Activated T-cell treated with anti-CD3 and anti-CD28 coated beads, Interleukin-2, amount 50 U/mL, for 72 hours (primary cell): ENCODE measurements around the gene CACHD1. TPM values are rescaled to one million over a fixed set of nuclear protein-coding genes. Genes with fewer than 3 reads are reported as not detected.
"Not testable (repeated sequence)": the region's sequence is repeated elsewhere in the genome, so short reads cannot be mapped to it uniquely, and the experiment has no call there.

ENCODE experiments used
- ATAC-seq, 2 donors: fragments of 150-1000 bp; cut with Tn5 transposase; replicated peaks in 1 of 2; 2 replicates each; pipeline ENCODE4 v1.10.0; 2021; ENCODE audit warnings: moderate library complexity in 2 of 2, mild to moderate bottlenecking in 1 of 2
- DNase-seq, 2 donors: peaks; one replicate each; pipeline ENCODE4 v3.0.0; 2021 to 2022; ENCODE audit warnings: mixed read lengths in 1 of 2
- H3K27ac Mint-ChIP-seq: one replicate; pipeline ENCODE4 v1.8.0; 2022; ENCODE audit warnings: mild to moderate bottlenecking, moderate library complexity, mixed read lengths
- H3K27me3 Mint-ChIP-seq: one replicate; pipeline ENCODE4 v1.8.0; 2022; ENCODE audit warnings: low read depth, mixed read lengths
- H3K36me3 Mint-ChIP-seq, 2 donors: one replicate each; pipeline ENCODE4 v1.8.0; 2022; ENCODE audit warnings: mixed read lengths in 2 of 2, mild to moderate bottlenecking in 1 of 2; ENCODE audit not compliant: insufficient read depth in 2 of 2
- H3K4me1 Mint-ChIP-seq: one replicate; pipeline ENCODE4 v1.8.0; 2022; ENCODE audit warnings: low read depth, mixed read lengths
- H3K4me3 Mint-ChIP-seq, 2 donors: one replicate each; pipeline ENCODE4 v1.8.0; 2022; ENCODE audit warnings: mild to moderate bottlenecking in 2 of 2, mixed read lengths in 2 of 2, moderate library complexity in 2 of 2
- H3K9me3 Mint-ChIP-seq, 2 donors: one replicate each; pipeline ENCODE4 v1.8.0; 2022; ENCODE audit warnings: mixed read lengths in 2 of 2
- total RNA-seq, 2 donors: library from RNA; stranded (reverse); gene quantifications; one replicate each; pipeline ENCODE4 v1.2.3, GENCODE V29; 2022

Gene CACHD1
- total RNA-seq, 2 donors from 2014 or later: 1.6 to 3.7 TPM

DNA sequence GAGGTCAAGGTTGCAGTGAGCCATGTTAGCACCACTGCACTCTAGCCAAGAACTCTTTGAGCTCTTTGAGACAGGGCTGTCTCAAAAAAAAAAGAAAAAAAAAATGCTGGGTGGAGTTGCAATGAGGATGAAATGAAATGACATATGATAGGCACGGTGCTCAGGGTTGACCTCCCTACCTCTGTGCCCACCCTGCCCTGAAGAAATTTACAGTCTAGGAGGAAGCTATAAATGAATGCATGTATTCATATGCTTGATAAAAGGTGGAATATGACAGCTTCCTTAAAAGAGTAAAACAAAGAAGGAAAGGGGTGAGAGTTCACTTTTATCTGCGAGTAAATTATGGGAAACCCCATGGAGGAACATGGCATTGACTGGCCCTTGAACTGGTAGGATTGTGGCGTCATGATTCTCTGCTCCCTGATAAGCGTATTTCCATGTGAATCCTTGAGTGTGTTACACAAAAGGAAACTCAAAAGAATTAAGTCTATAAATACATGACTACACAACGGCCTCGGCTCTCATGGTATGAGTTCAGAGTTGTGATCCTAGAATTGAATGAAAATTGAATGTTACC is 215.9 kb downstream of the CACHD1 start:
- no peak for DNase-seq
- ATAC-seq: no peak
- Mint-ChIP-seq H3K4me1 (peaks cover under 1% of the 10 kb centered on the region), H3K27me3 (no peaks in the 10 kb centered on the region), H3K27ac (no peak overlapping the region), H3K4me3 (no peak overlapping the region), H3K36me3 (no peaks in the 10 kb centered on the region), H3K9me3 (no peaks in the 10 kb centered on the region)

GRCh38 chr1:64686828-64687724 is 217.1 kb downstream of the CACHD1 start:
- DNase-seq (peak; percentile 19 to 25), ATAC-seq (peak; percentile 51 to 53)
- no peaks in the 10 kb centered on the region for H3K36me3 Mint-ChIP-seq
- no peak overlapping the region for H3K27ac Mint-ChIP-seq
- H3K4me1 Mint-ChIP-seq: peaks cover 12% of the 10 kb centered on the region
- H3K27me3 Mint-ChIP-seq: no peaks in the 10 kb centered on the region
- H3K4me3 Mint-ChIP-seq: no peak overlapping the region
- no peaks in the 10 kb centered on the region for H3K9me3 Mint-ChIP-seq

- peaks cover 12% of the 10 kb centered on the region for H3K4me1 Mint-ChIP-seq
- no peak overlapping the region for H3K4me3 Mint-ChIP-seq
- H3K27me3 Mint-ChIP-seq: no peaks in the 10 kb centered on the region
- H3K36me3 Mint-ChIP-seq: no peaks in the 10 kb centered on the region
- no peak for ATAC-seq
- DNase-seq: no peak
- no peak overlapping the region for H3K27ac Mint-ChIP-seq
- H3K9me3 Mint-ChIP-seq: no peaks in the 10 kb centered on the region
These were observed 217.9 kb downstream of the CACHD1 start for GRCh38 chr1:64687725-64688327.

GRCh38 chr1:64691626-64692025 is 221.7 kb downstream of the CACHD1 start:
- Mint-ChIP-seq H3K4me3 (no peak overlapping the region), H3K36me3 (no peaks in the 10 kb centered on the region), H3K27me3 (no peaks in the 10 kb centered on the region), H3K4me1 (peaks cover 12% of the 10 kb centered on the region), H3K27ac (no peak overlapping the region), H3K9me3 (no peaks in the 10 kb centered on the region)
- ATAC-seq (peak; percentile 54 to 72), DNase-seq (no peak)

DNA sequence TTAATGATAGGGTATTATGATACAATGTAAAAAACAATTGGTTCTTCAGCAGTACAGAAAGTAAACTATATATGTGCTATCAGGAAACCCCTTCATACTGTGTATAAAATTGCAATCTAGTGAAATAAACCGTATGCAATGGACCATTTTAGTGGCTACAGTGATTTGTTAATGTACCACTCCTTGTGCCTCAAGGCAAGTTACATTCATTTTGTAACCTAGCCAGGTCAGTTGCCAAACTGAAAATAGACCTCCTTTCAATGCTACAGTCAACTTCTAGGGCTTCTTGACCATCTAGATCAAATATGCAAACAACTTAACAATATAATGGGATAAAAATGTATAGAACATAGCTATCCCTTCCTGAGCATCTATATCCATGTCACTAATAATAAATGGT is 223.0 kb downstream of the CACHD1 start:
- no peak overlapping the region for H3K4me3 Mint-ChIP-seq

DNA sequence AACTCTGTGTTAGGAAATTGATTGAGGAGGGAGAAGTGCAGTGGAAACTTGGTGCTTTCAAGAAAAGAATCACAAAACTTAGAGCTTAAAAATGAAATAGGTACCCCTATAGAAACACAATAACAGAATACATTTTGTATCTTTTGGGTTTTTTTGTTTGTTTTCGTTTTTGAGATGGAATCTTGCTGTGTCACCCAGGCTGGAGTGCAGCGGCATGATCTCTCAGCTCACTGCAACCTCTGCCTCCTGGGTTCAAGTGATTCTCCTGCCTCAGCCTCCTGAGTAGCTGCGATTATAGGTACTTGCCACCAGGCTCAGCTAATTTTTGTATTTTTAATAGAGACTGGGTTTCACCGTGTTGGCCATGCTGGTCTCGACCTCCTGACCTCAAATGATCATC is 223.5 kb downstream of the CACHD1 start:
- no peak for DNase-seq
- Mint-ChIP-seq H3K4me1 (peaks cover 12% of the 10 kb centered on the region), H3K27ac (no peak overlapping the region), H3K27me3 (no peaks in the 10 kb centered on the region), H3K36me3 (no peaks in the 10 kb centered on the region), H3K9me3 (no peaks in the 10 kb centered on the region), H3K4me3 (no peak overlapping the region)
- no peak for ATAC-seq

More for the DNA sequence above, 223.0 kb downstream of the CACHD1 start:
- Mint-ChIP-seq H3K9me3 (no peaks in the 10 kb centered on the region), H3K27ac (no peak overlapping the region), H3K27me3 (no peaks in the 10 kb centered on the region), H3K36me3 (no peaks in the 10 kb centered on the region), H3K4me1 (peaks cover 12% of the 10 kb centered on the region)
- no peak for ATAC-seq
- no peak for DNase-seq

DNA sequence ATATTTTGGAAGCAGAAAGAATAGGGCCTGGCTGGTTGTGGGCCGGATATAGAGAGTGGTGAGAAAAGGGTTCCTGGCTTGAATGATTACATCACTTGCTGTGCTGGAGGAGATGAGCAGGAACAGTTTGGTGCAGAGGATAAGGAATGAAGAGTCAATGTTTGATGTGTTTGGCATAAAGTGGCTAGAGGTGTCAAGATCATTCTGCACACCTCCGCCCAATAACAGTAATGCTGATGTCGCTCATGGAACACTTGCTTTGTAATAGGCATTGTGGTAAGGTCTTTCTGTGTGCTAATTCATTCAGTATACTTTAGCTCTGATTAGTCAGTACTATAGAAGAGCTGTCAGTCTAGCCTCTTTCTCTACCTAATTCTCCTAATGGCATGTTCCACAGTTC is 226.9 kb downstream of the CACHD1 start:
- ATAC-seq (no peak), DNase-seq (no peak)
- Mint-ChIP-seq H3K27me3 (no peaks in the 10 kb centered on the region), H3K9me3 (no peaks in the 10 kb centered on the region), H3K4me1 (peaks cover under 1% of the 10 kb centered on the region), H3K27ac (no peak overlapping the region), H3K36me3 (no peaks in the 10 kb centered on the region), H3K4me3 (no peak overlapping the region)

- Mint-ChIP-seq H3K9me3 (no peaks in the 10 kb centered on the region), H3K4me3 (no peak overlapping the region), H3K27me3 (peaks cover 8% of the 10 kb centered on the region), H3K4me1 (no peaks in the 10 kb centered on the region), H3K36me3 (no peaks in the 10 kb centered on the region), H3K27ac (no peak overlapping the region)
- DNase-seq (no peak), ATAC-seq (no peak)
These were observed 229.4 kb downstream of the CACHD1 start for GRCh38 chr1:64699327-64699726.

DNA sequence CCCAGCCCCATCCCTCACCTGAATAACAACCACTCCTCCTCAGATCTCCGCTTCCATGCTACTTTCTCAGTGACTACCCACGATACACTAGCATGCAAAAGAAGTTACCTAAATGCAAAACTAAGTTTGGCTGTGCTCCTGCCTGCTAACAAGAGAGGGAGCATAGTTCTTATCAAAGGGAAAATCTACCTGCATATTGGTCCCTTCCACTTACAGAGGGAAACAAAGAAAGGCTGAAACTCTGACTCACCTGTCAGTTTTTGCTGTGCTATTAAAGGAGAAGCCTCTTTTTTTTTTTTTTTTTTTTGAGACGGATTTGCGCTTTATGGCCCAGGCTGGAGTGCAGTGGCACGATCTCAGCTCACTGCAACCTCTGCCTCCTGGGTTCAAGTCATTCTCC is 231.1 kb downstream of the CACHD1 start:
- Mint-ChIP-seq H3K9me3 (no peaks in the 10 kb centered on the region), H3K27ac (no peak overlapping the region), H3K4me1 (no peaks in the 10 kb centered on the region)

GRCh38 chr1:64701886-64702285 is 232.0 kb downstream of the CACHD1 start:
- Mint-ChIP-seq H3K9me3 (no peaks in the 10 kb centered on the region), H3K4me1 (no peaks in the 10 kb centered on the region), H3K27ac (no peak overlapping the region), H3K36me3 (no peaks in the 10 kb centered on the region), H3K4me3 (no peak overlapping the region), H3K27me3 (peaks cover 8% of the 10 kb centered on the region)
- ATAC-seq (no peak), DNase-seq (no peak)

More for the DNA sequence above, 231.1 kb downstream of the CACHD1 start:
- H3K27me3 Mint-ChIP-seq: peaks cover 8% of the 10 kb centered on the region
- H3K4me3 Mint-ChIP-seq: no peak overlapping the region
- H3K36me3 Mint-ChIP-seq: no peaks in the 10 kb centered on the region
- ATAC-seq: no peak
- no peak for DNase-seq

DNA sequence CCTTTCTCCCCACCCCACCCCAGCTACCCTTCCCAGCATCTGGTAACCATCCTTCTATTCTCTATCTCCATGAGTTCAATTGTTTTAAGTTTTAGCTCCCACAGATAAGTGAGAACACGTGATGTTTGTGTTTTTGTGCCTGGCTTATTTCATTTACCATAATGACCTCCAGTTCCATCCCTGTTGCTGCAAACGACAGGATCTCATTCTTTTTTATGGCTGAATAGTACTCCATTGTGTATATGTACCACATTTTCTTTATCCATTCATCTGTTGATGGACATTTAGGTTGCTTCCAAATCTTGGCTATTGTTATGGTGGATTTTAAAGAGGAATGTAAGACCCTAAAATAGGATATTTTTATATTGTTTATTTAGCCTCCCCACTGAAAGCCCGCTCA is 232.7 kb downstream of the CACHD1 start:
- DNase-seq, H3K27me3 Mint-ChIP-seq, ATAC-seq, H3K27ac Mint-ChIP-seq, H3K4me3 Mint-ChIP-seq, H3K36me3 Mint-ChIP-seq, H3K9me3 Mint-ChIP-seq, H3K4me1 Mint-ChIP-seq: not testable (repeated sequence)

- Mint-ChIP-seq H3K9me3 (no peaks in the 10 kb centered on the region), H3K4me1 (no peaks in the 10 kb centered on the region), H3K36me3 (no peaks in the 10 kb centered on the region), H3K27ac (no peak overlapping the region), H3K4me3 (no peak overlapping the region), H3K27me3 (peaks cover 8% of the 10 kb centered on the region)
- ATAC-seq (peak in 1 of 2 donors; percentile 17), DNase-seq (no peak)
These were observed 233.7 kb downstream of the CACHD1 start for GRCh38 chr1:64703600-64703999.

GRCh38 chr1:64705591-64705990 is 235.7 kb downstream of the CACHD1 start:
- Mint-ChIP-seq H3K27me3 (peaks cover 8% of the 10 kb centered on the region), H3K27ac (no peak overlapping the region), H3K4me3 (no peak overlapping the region), H3K4me1 (no peaks in the 10 kb centered on the region), H3K36me3 (no peaks in the 10 kb centered on the region), H3K9me3 (no peaks in the 10 kb centered on the region)
- no peak for DNase-seq
- ATAC-seq: no peak
